OCI-LY3 (cell line): ENCODE data around the gene HABP2.

ENCODE experiments used
- H2AFZ ChIP-seq: fragments of 200-600, 300-600 bp; shearing (Covaris generic); 2 replicates; pipeline ENCODE4 v1.6.0; 2014; ENCODE audit warnings: antibody characterized with exemption, low read depth, low read length
- H3K27ac ChIP-seq: fragments of 200-600, 300-600 bp; sonication (generic); 2 replicates; pipeline ENCODE4 v1.5.1; 2014; ENCODE audit warnings: mild to moderate bottlenecking, low read length, moderate library complexity, mixed read lengths
- H3K27me3 ChIP-seq: fragments of 200-600, 300-600 bp; sonication (generic); 2 replicates; pipeline ENCODE4 v1.6.1; 2014; ENCODE audit warnings: low read depth, low read length, mixed read lengths
- H3K36me3 ChIP-seq: fragments of 200-600, 300-600 bp; sonication (generic); replicated peaks from 2 replicates; pipeline ENCODE3; 2014; ENCODE audit warnings: low read depth, low read length, mixed read lengths
- H3K4me1 ChIP-seq: fragments of 300-600, 200-600 bp; sonication (generic); 2 replicates; pipeline ENCODE4 v1.6.1; 2014; ENCODE audit warnings: low read length, mixed read lengths
- H3K4me2 ChIP-seq: fragments of 200-600, 300-600 bp; sonication (generic); 2 replicates; pipeline ENCODE4 v1.6.1; 2014; ENCODE audit warnings: low read length, mixed read lengths
- H3K4me3 ChIP-seq: fragments of 300-600, 200-600 bp; sonication (generic); 2 replicates; pipeline ENCODE4 v1.5.1; 2014; ENCODE audit warnings: antibody characterized with exemption, mild to moderate bottlenecking, low read length, moderate library complexity
- H3K79me2 ChIP-seq: fragments of 300-600, 200-600 bp; shearing (Covaris generic); 2 replicates; pipeline ENCODE4 v1.6.1; 2014; ENCODE audit warnings: mild to moderate bottlenecking, low read length, mixed read lengths
- H3K9ac ChIP-seq: fragments of 300-600, 200-600 bp; shearing (Covaris generic); 2 replicates; pipeline ENCODE4 v1.6.0; 2014; ENCODE audit warnings: mild to moderate bottlenecking, low read length, moderate library complexity
- H3K9me3 ChIP-seq: fragments of 200-600, 300-600 bp; shearing (Covaris generic); 2 replicates; pipeline ENCODE4 v1.6.1; 2014; ENCODE audit warnings: low read length, mixed read lengths; ENCODE audit not compliant: insufficient read depth
- H4K20me1 ChIP-seq: fragments of 200-600, 300-600 bp; sonication (generic); 2 replicates; pipeline ENCODE4 v1.6.1; 2016; ENCODE audit warnings: low read length, mixed read lengths; ENCODE audit not compliant: insufficient read depth
- EZH2phosphoT487 ChIP-seq: fragments of 200-600 bp; shearing (Covaris generic); IDR thresholded peaks from 2 replicates; pipeline ENCODE4 v1.6.1; 2018; ENCODE audit warnings: antibody characterized with exemption, mixed run types, low read depth
- TF ChIP-seq, protein P1 (sequence below): fragments of 200-600, 300-600 bp; sonication (generic); IDR thresholded peaks from 2 replicates; pipeline ENCODE4 v1.5.1; 2014; ENCODE audit warnings: antibody characterized with exemption, low read length, low read depth

The HABP2 gene

GRCh38 chr10:113529575-113529974 is 23.3 kb upstream of the HABP2 start:
- Histone ChIP-seq H3K36me3 (no peaks in the 10 kb centered on the region), H3K4me3 (no peak overlapping the region), H3K9ac (no peak overlapping the region), H3K9me3 (no peaks in the 10 kb centered on the region), H2AFZ (no peak overlapping the region), H3K79me2 (no peaks in the 10 kb centered on the region), H4K20me1 (no peaks in the 10 kb centered on the region), H3K27ac (no peak overlapping the region), H3K4me1 (no peaks in the 10 kb centered on the region), H3K27me3 (no peaks in the 10 kb centered on the region), H3K4me2 (no peak overlapping the region)
- TF ChIP-seq EZH2phosphoT487 = no peak
- TF ChIP-seq, protein P1, sequence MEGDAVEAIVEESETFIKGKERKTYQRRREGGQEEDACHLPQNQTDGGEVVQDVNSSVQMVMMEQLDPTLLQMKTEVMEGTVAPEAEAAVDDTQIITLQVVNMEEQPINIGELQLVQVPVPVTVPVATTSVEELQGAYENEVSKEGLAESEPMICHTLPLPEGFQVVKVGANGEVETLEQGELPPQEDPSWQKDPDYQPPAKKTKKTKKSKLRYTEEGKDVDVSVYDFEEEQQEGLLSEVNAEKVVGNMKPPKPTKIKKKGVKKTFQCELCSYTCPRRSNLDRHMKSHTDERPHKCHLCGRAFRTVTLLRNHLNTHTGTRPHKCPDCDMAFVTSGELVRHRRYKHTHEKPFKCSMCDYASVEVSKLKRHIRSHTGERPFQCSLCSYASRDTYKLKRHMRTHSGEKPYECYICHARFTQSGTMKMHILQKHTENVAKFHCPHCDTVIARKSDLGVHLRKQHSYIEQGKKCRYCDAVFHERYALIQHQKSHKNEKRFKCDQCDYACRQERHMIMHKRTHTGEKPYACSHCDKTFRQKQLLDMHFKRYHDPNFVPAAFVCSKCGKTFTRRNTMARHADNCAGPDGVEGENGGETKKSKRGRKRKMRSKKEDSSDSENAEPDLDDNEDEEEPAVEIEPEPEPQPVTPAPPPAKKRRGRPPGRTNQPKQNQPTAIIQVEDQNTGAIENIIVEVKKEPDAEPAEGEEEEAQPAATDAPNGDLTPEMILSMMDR = no peak

GRCh38 chr10:113530476-113530875 is 22.4 kb upstream of the HABP2 start:
- no peaks in the 10 kb centered on the region for H4K20me1 ChIP-seq
- no peak overlapping the region for H2AFZ ChIP-seq
- H3K9ac ChIP-seq = no peak overlapping the region
- no peaks in the 10 kb centered on the region for H3K36me3 ChIP-seq
- no peaks in the 10 kb centered on the region for H3K79me2 ChIP-seq
- H3K4me2 ChIP-seq = no peak overlapping the region
- no peaks in the 10 kb centered on the region for H3K27me3 ChIP-seq
- no peak for TF ChIP-seq EZH2phosphoT487
- TF ChIP-seq, protein P1 = no peak
- no peak overlapping the region for H3K27ac ChIP-seq
- H3K9me3 ChIP-seq = no peaks in the 10 kb centered on the region
- H3K4me1 ChIP-seq = no peaks in the 10 kb centered on the region
- no peak overlapping the region for H3K4me3 ChIP-seq

DNA sequence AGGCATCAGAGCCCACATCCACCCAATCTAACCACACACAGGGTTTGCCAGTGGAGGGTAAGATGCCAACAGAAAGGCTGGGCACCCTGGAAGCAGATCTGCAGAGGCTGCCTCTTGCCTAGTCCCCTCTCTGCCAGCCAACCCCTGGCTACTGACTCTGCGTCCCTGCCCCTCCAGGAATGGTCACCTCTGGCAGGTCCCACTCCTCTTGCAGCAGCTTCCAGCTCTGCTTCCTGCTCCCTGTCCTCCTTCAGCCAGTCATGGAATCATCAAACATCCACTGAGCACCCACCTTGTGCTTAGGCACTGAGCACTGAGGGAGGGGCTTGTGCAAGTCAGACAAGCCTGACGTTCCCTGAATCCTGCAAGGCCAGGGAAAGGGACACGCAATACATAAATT is 20.1 kb upstream of the HABP2 start:
- Histone ChIP-seq H3K79me2 (no peaks in the 10 kb centered on the region), H3K27ac (no peak overlapping the region), H4K20me1 (no peaks in the 10 kb centered on the region), H3K4me1 (no peaks in the 10 kb centered on the region), H3K36me3 (no peaks in the 10 kb centered on the region), H3K9ac (no peak overlapping the region), H2AFZ (no peak overlapping the region), H3K27me3 (no peaks in the 10 kb centered on the region), H3K4me2 (no peak overlapping the region), H3K9me3 (no peaks in the 10 kb centered on the region), H3K4me3 (no peak overlapping the region)
- TF ChIP-seq, protein P1 = no peak
- TF ChIP-seq EZH2phosphoT487 = no peak

- H4K20me1 ChIP-seq = no peaks in the 10 kb centered on the region
- H3K4me1 ChIP-seq = no peaks in the 10 kb centered on the region
- H3K27ac ChIP-seq = no peak overlapping the region
- no peaks in the 10 kb centered on the region for H3K36me3 ChIP-seq
- no peak overlapping the region for H3K4me2 ChIP-seq
- H3K9ac ChIP-seq = no peak overlapping the region
- H3K4me3 ChIP-seq = no peak overlapping the region
- no peaks in the 10 kb centered on the region for H3K79me2 ChIP-seq
- H3K27me3 ChIP-seq = no peaks in the 10 kb centered on the region
- TF ChIP-seq, protein P1 = no peak
- TF ChIP-seq EZH2phosphoT487 = no peak
- H3K9me3 ChIP-seq = no peaks in the 10 kb centered on the region
- no peak overlapping the region for H2AFZ ChIP-seq
Measured at GRCh38 chr10:113533801-113534200, 19.1 kb upstream of the HABP2 start.
